ENCODE results near the gene PANK4.

DNA sequence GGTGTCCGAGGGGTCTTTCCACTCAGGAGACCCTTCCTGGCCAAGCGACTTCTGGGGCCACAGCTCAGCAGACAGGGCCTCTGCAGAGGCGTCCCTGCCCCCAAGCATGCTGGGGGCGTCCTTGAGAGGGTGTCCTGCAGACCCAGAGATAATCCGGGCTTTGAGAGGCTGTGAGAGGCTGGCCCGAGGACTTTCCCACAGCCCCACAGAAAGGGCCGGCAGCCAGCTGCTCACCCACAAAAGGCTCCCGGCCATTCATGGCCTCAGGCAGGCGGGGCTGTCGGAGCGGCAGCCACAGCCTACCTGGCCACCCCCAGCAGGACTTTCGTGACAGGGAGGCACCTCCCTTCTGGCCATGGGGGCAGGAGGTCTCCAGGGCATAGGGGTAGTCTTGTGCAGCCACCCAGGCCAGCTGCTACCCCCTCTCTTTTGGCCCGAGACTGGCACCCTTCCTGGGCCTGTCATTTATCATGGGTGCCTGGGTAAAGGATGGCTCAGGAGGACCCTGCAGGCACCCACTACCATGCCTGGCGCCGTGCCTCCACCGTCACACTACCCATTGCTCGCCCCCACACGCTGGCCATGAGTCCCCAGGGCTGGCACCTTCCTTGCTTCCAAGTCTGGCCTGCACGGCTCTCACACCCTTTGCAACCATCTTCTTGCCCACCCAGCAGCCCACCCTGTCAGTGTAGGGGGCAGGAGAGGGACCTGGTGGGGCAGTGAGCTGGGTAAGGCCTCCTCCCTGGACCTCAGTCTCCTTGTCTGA lies 18.7 kb upstream of the PANK4 start:
- TF ChIP-seq, protein P1, sequence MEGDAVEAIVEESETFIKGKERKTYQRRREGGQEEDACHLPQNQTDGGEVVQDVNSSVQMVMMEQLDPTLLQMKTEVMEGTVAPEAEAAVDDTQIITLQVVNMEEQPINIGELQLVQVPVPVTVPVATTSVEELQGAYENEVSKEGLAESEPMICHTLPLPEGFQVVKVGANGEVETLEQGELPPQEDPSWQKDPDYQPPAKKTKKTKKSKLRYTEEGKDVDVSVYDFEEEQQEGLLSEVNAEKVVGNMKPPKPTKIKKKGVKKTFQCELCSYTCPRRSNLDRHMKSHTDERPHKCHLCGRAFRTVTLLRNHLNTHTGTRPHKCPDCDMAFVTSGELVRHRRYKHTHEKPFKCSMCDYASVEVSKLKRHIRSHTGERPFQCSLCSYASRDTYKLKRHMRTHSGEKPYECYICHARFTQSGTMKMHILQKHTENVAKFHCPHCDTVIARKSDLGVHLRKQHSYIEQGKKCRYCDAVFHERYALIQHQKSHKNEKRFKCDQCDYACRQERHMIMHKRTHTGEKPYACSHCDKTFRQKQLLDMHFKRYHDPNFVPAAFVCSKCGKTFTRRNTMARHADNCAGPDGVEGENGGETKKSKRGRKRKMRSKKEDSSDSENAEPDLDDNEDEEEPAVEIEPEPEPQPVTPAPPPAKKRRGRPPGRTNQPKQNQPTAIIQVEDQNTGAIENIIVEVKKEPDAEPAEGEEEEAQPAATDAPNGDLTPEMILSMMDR (IDR thresholded peaks at IDR 0.05; ENCODE audit: extremely low read depth in 1 of 2, insufficient read depth in 1 of 2, low read depth in 1 of 2, low read length in 2 of 2) = no peak
- TF ChIP-seq MYC (IDR thresholded peaks at IDR 0.05; ENCODE audit: low read depth, low read length) = no peak
- no peak for TF ChIP-seq POLR2AphosphoS5 (IDR thresholded peaks at IDR 0.05; ENCODE audit: insufficient read depth, low read depth, low read length)
- TF ChIP-seq EZH2 (IDR thresholded peaks at IDR 0.05; ENCODE audit: borderline replicate concordance, low read depth, low read length, severe bottlenecking) = no peak
- TF ChIP-seq POLR2A (IDR thresholded peaks at IDR 0.05; ENCODE audit: low read depth, low read length) = no peak
- no peak for TF ChIP-seq FOS (IDR thresholded peaks at IDR 0.05; ENCODE audit: borderline replicate concordance, insufficient read depth, low read length)
- TF ChIP-seq GATA2 (IDR thresholded peaks at IDR 0.05; ENCODE audit: insufficient read depth, insufficient read length, low read depth, low read length) = no peak
- TF ChIP-seq, protein P2, sequence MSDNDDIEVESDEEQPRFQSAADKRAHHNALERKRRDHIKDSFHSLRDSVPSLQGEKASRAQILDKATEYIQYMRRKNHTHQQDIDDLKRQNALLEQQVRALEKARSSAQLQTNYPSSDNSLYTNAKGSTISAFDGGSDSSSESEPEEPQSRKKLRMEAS (IDR thresholded peaks at IDR 0.05; ENCODE audit: insufficient read depth, insufficient read length) = no peak

All from endothelial cell of umbilical vein (primary cell).